Activated CD8-positive, alpha-beta T cell treated with anti-CD3 and anti-CD28 coated beads for 36 hours (primary cell): ENCODE results near the gene MKKS. TPM values are rescaled to one million over a fixed set of nuclear protein-coding genes. Genes with fewer than 3 reads are reported as not detected.

Experiments used
- ATAC-seq: fragments of 200-7000 bp; cut with Tn5 transposase; one replicate; pipeline ENCODE4 v1.10.0; 2021; ENCODE audit warnings: mild to moderate bottlenecking, moderate library complexity
- CTCF ChIA-PET: fragments of 350-600 bp; sonication (Branson Sonifier 250); formaldehyde crosslinking; loops from one replicate; lab custom pipeline; 2021; ENCODE audit warnings: antibody characterized with exemption; lab: Charles Lee
- POLR2A ChIA-PET: fragments of 350-600 bp; sonication (Branson Sonifier 250); formaldehyde crosslinking; loops from one replicate; lab custom pipeline; 2021; ENCODE audit warnings: antibody characterized with exemption; lab: Charles Lee
- DNase-seq: peaks from one replicate; pipeline ENCODE4 v3.0.0-alpha.2; 2020
- H3K27ac Mint-ChIP-seq: one replicate; pipeline ENCODE4 v1.8.0; 2021; ENCODE audit warnings: mild to moderate bottlenecking, mixed read lengths
- H3K27me3 Mint-ChIP-seq: one replicate; pipeline ENCODE4 v1.8.0; 2021; ENCODE audit warnings: mixed read lengths
- H3K36me3 Mint-ChIP-seq: one replicate; pipeline ENCODE4 v1.8.0; 2021; ENCODE audit warnings: low read depth, mixed read lengths
- H3K4me1 Mint-ChIP-seq: one replicate; pipeline ENCODE4 v1.8.0; 2021; ENCODE audit warnings: low read depth, mixed read lengths
- H3K4me3 Mint-ChIP-seq: one replicate; pipeline ENCODE4 v1.8.0; 2021; ENCODE audit warnings: mild to moderate bottlenecking, moderate library complexity, mixed read lengths
- H3K9me3 Mint-ChIP-seq: one replicate; pipeline ENCODE4 v1.8.0; 2021; ENCODE audit warnings: mixed read lengths
- intact Hi-C: fragments of 100-400 bp; cut with micrococcal nuclease; formaldehyde crosslinking; loops from one replicate; pipeline ENCODE4 v1.10.0; 2022
- total RNA-seq, 2 experiments: library from RNA; stranded (reverse); gene quantifications; one replicate each; pipeline ENCODE4 v1.2.3, GENCODE V29; 2021
- TF ChIP-seq, protein P1 (sequence below): fragments of 200-600 bp; IDR thresholded peaks from one replicate; pipeline ENCODE4 v1.8.0; 2022; ENCODE audit warnings: antibody characterized with exemption, mild to moderate bottlenecking

The MKKS gene
- total RNA-seq, 2 experiments from 2014 or later, result 6.9 TPM

DNA sequence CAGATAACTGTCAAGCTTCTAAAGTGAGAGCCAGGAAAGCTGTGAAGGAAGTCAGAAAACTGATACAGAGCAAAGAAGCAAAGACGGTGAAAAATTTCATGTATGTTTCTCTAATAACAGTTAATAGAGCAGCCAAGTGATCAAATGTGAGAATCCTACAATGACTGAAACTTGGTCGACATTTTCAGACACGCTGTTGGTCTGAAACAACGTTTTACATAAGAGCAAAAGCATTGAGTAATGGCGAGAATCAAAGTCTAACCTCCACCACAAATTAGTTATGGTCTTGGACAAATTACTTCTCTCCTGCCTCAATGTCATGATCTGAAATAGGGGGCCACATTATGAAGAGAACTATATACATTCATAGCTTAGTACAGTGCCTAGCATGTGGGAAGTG, 3.3 kb downstream of the MKKS start:
- TF ChIP-seq, protein P1, sequence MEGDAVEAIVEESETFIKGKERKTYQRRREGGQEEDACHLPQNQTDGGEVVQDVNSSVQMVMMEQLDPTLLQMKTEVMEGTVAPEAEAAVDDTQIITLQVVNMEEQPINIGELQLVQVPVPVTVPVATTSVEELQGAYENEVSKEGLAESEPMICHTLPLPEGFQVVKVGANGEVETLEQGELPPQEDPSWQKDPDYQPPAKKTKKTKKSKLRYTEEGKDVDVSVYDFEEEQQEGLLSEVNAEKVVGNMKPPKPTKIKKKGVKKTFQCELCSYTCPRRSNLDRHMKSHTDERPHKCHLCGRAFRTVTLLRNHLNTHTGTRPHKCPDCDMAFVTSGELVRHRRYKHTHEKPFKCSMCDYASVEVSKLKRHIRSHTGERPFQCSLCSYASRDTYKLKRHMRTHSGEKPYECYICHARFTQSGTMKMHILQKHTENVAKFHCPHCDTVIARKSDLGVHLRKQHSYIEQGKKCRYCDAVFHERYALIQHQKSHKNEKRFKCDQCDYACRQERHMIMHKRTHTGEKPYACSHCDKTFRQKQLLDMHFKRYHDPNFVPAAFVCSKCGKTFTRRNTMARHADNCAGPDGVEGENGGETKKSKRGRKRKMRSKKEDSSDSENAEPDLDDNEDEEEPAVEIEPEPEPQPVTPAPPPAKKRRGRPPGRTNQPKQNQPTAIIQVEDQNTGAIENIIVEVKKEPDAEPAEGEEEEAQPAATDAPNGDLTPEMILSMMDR, result no peak
- no peak for DNase-seq
- POLR2A ChIA-PET, result no interaction called here
- intact Hi-C loops, result loop anchor here (5.0 kb wide), 1 partner anchor 242 kb away; the partner anchor contains the start of gene JAG1
- ATAC-seq, result no peak
- no peaks in the 10 kb centered on the region for H3K9me3 Mint-ChIP-seq
- H3K4me3 Mint-ChIP-seq, result no peak overlapping the region
- H3K27me3 Mint-ChIP-seq, result no peaks in the 10 kb centered on the region
- peaks cover 49% of the 10 kb centered on the region for H3K4me1 Mint-ChIP-seq
- CTCF ChIA-PET, result interaction anchor here (1.1 to 1.4 kb wide), 2 partner anchors 25 to 452 kb away, joined by 3 read pairs; no protein-coding TSS in a partner anchor
- H3K27ac Mint-ChIP-seq, result peak overlapping the region; percentile 68
- peaks cover 10% of the 10 kb centered on the region for H3K36me3 Mint-ChIP-seq

DNA sequence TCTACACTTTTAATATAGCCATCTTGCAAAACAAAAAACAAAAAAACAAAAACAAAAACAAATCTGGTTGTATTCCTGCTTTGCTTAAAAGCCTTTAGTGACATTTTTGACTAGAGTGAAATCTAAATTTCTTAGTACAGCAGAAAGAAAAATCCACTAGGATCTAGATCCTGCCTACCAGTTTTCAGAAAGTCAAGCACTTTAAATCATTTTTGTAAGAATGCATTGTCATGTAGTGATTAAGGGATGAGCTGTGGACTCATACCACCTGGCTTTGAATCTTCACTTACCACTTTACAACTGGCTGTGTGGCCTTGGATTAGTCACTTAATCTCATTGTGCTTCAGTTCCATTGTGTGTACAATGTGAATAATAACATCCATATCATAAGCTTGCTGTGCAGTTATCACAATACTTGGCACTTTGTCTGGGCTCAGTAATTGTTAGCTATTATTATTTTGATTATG, 4.0 kb downstream of the MKKS start:
- Mint-ChIP-seq H3K27me3 (no peaks in the 10 kb centered on the region), H3K36me3 (peaks cover 10% of the 10 kb centered on the region), H3K9me3 (no peaks in the 10 kb centered on the region), H3K4me3 (no peak overlapping the region), H3K4me1 (peaks cover 48% of the 10 kb centered on the region), H3K27ac (no peak overlapping the region)
- TF ChIP-seq, protein P1, result no peak
- DNase-seq (peak; percentile 11), ATAC-seq (no peak)
- CTCF ChIA-PET, result interaction anchor here (1.4 kb wide), 1 partner anchor 25 kb away, joined by 3 read pairs; no protein-coding TSS in a partner anchor
- POLR2A ChIA-PET, result no interaction called here
- intact Hi-C loops, result loop anchor here (5.0 to 10.0 kb wide), 3 partner anchors 242 to 815 kb away; partner anchors contain the start of gene JAG1

DNA sequence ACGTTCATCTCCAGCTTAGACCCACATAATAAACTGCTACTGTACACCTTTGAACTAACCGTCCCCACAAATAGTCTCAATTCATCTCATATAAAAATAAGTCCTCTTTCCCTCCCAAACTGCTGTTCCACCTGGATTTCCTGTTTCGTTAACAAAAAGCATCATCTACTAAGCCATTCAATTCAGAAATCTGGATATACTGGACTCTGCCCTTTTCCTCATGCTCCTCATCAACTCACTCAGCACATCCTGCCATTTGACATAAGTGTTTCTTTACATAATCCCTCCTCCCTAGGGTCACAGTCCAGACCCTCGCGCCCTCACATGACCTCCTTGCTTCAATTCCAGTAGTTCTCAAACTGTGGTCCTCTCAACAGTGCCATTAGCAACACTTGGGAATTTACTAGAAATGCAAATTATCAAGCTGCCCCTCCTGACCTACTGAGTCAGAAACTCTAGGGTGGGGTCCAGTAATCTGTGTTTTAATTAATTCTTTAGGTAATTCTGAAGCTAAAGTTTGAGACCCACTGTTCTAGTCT, 4.5 kb downstream of the MKKS start:
- no peaks in the 10 kb centered on the region for H3K9me3 Mint-ChIP-seq
- H3K4me3 Mint-ChIP-seq, result no peak overlapping the region
- H3K36me3 Mint-ChIP-seq, result peaks cover 10% of the 10 kb centered on the region
- ATAC-seq, result no peak
- H3K4me1 Mint-ChIP-seq, result peaks cover 48% of the 10 kb centered on the region
- CTCF ChIA-PET, result interaction anchor here (1.4 kb wide), 1 partner anchor 26 kb away, joined by 3 read pairs; no protein-coding TSS in a partner anchor
- DNase-seq, result no peak
- no peaks in the 10 kb centered on the region for H3K27me3 Mint-ChIP-seq
- peak overlapping the region; percentile 9 for H3K27ac Mint-ChIP-seq
- POLR2A ChIA-PET, result no interaction called here
- TF ChIP-seq, protein P1, result no peak
- intact Hi-C loops, result loop anchor here (5.0 to 10.0 kb wide), 2 partner anchors 452 to 815 kb away; no protein-coding TSS in a partner anchor

DNA sequence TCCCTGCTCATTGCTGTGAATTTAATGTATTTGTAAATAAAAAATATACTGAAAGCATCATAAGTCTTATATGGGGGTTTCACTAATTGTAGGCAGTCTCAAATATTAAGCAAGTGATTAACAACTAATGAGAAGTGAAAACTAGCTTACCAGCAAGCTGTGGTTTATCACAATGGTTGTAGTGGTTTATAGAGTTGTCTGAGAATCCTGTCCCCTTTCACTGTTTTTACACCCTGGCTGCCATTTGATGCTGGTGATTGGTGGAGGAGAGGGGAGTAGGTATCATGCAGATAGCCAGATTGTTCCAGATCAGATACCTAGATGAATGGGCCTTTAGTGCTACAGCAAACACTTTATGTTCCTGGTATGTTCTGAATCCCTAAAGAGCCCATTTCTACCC, 6.0 kb downstream of the MKKS start:
- H3K4me1 Mint-ChIP-seq, result peaks cover 45% of the 10 kb centered on the region
- H3K4me3 Mint-ChIP-seq, result no peak overlapping the region
- ATAC-seq (no peak), DNase-seq (no peak)
- TF ChIP-seq, protein P1, result no peak
- peak overlapping the region; percentile 28 for H3K27ac Mint-ChIP-seq
- ChIA-PET POLR2A (no interaction called here), CTCF (interaction anchor here (1.0 to 2.7 kb wide), 10 partner anchors 10 to 450 kb away, joined by 3 to 11 read pairs (median 4); no protein-coding TSS in a partner anchor)
- H3K36me3 Mint-ChIP-seq, result peaks cover 7% of the 10 kb centered on the region
- H3K27me3 Mint-ChIP-seq, result no peaks in the 10 kb centered on the region
- intact Hi-C loops, result loop anchor here (5.0 to 10.0 kb wide), 2 partner anchors 451 to 813 kb away; no protein-coding TSS in a partner anchor
- no peaks in the 10 kb centered on the region for H3K9me3 Mint-ChIP-seq
